MM.1S (cell line): ENCODE data around the gene FBXL17.

Source experiments
- DNase-seq: peaks from one replicate; pipeline ENCODE4 v3.0.0-alpha.2; 2015
- H2AFZ ChIP-seq: fragments of 300-600 bp; sonication (generic); 2 replicates; pipeline ENCODE4 v1.6.0; 2016; ENCODE audit warnings: antibody characterized with exemption, low read length
- H3F3A ChIP-seq: fragments of 300-600 bp; sonication (generic); 2 replicates; pipeline ENCODE4 v1.6.1; 2016; ENCODE audit warnings: mild to moderate bottlenecking, antibody characterized with exemption, low read length, moderate library complexity, mixed read lengths; ENCODE audit not compliant: insufficient read depth
- H3K27ac ChIP-seq: fragments of 300-600 bp; sonication (generic); 2 replicates; pipeline ENCODE4 v1.5.1; 2016; ENCODE audit warnings: mild to moderate bottlenecking, low read length
- H3K27me3 ChIP-seq: fragments of 300-600 bp; sonication (generic); replicated peaks from 2 replicates; pipeline ENCODE4 v1.6.0; 2016; ENCODE audit warnings: low read length; ENCODE audit not compliant: insufficient read depth
- H3K36me3 ChIP-seq: fragments of 300-600 bp; sonication (generic); replicated peaks from 2 replicates; pipeline ENCODE4 v1.6.1; 2016; ENCODE audit warnings: mild to moderate bottlenecking, low read length, mixed read lengths; ENCODE audit not compliant: insufficient read depth
- H3K4me1 ChIP-seq: fragments of 300-600 bp; sonication (generic); 2 replicates; pipeline ENCODE4 v1.6.1; 2016; ENCODE audit warnings: low read length, mixed read lengths
- H3K4me2 ChIP-seq: fragments of 300-600 bp; sonication (generic); 2 replicates; pipeline ENCODE4 v1.6.0; 2016; ENCODE audit warnings: low read depth, low read length
- H3K4me3 ChIP-seq: fragments of 300-600 bp; sonication (generic); 2 replicates; pipeline ENCODE4 v1.5.1; 2016; ENCODE audit warnings: low read length, mixed read lengths
- H3K79me2 ChIP-seq: fragments of 300-600 bp; sonication (generic); 2 replicates; pipeline ENCODE4 v1.6.1; 2016; ENCODE audit warnings: mixed run types, low read length, mixed read lengths
- H3K9ac ChIP-seq: fragments of 300-600 bp; sonication (generic); 2 replicates; pipeline ENCODE4 v1.6.1; 2016; ENCODE audit warnings: low read length, mixed read lengths
- H3K9me2 ChIP-seq: fragments of 300-600 bp; sonication (generic); replicated peaks from 2 replicates; pipeline ENCODE4 v1.6.1; 2016; ENCODE audit warnings: mild to moderate bottlenecking, low read length, mixed read lengths; ENCODE audit not compliant: insufficient read depth
- H3K9me3 ChIP-seq: fragments of 300-600 bp; sonication (generic); replicated peaks from 2 replicates; pipeline ENCODE4 v1.6.1; 2016; ENCODE audit warnings: mild to moderate bottlenecking, low read length, mixed read lengths; ENCODE audit not compliant: insufficient read depth
- H4K20me1 ChIP-seq: fragments of 300-600 bp; sonication (generic); 2 replicates; pipeline ENCODE4 v1.6.1; 2016; ENCODE audit warnings: mild to moderate bottlenecking, low read length, moderate library complexity, mixed read lengths; ENCODE audit not compliant: insufficient read depth
- EZH2 ChIP-seq: fragments of 300-600 bp; sonication (generic); optimal IDR thresholded peaks from 2 replicates; pipeline ENCODE3; 2017; ENCODE audit warnings: low read depth, mild to moderate bottlenecking, antibody characterized with exemption, low read length, mixed read lengths
- EZH2phosphoT487 ChIP-seq: fragments of 300-600 bp; sonication (generic); IDR thresholded peaks from 2 replicates; pipeline ENCODE4 v1.6.1; 2018; ENCODE audit warnings: antibody characterized with exemption, low read length
- TF ChIP-seq, protein P1 (sequence below): fragments of 300-600 bp; sonication (generic); IDR thresholded peaks from 2 replicates; pipeline ENCODE4 v1.5.1; 2016; ENCODE audit warnings: antibody characterized with exemption, low read length, mixed read lengths

Gene FBXL17

DNA sequence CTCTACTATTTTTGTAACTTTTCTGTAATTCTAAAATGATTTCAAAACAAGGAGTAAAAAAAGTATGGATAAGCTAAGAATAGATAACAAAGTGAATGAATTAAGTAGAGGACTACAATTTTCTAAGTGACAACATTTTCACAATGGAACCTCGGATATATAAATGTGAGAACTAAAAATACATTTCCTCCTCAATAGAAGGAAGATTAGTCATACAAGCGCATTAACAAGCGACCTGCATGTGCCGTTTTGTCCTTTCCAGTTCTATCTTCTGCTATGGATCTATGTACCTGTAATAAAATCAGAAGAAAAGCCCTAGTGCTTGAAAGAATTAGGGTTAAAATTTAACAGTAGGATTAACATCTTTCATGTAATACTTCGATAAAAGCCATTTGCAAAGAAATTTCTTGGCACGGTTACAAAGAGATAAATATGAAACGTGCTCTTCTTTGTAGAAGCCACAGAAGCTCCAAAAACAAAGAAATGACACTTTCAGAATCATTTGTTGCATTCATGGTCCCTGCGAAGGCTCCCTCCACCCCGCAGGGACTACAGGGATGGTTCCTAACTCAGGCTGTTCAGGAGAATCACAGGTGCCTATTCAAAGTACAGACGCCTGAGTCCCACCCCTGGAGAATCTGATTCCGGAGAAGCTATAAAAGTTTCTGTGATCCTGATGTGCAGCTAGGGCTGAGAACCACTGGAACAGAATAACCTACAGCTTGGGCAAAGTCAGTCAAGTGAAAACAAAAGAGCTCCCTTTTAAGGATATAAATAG, 494.5 kb downstream of the FBXL17 start:
- no peaks in the 10 kb centered on the region for H3K79me2 ChIP-seq
- H3K9me2 ChIP-seq: no peaks in the 10 kb centered on the region
- H3K9ac ChIP-seq: no peak overlapping the region
- H4K20me1 ChIP-seq: no peaks in the 10 kb centered on the region
- TF ChIP-seq EZH2 (no peak), EZH2phosphoT487 (no peak)
- TF ChIP-seq, protein P1, sequence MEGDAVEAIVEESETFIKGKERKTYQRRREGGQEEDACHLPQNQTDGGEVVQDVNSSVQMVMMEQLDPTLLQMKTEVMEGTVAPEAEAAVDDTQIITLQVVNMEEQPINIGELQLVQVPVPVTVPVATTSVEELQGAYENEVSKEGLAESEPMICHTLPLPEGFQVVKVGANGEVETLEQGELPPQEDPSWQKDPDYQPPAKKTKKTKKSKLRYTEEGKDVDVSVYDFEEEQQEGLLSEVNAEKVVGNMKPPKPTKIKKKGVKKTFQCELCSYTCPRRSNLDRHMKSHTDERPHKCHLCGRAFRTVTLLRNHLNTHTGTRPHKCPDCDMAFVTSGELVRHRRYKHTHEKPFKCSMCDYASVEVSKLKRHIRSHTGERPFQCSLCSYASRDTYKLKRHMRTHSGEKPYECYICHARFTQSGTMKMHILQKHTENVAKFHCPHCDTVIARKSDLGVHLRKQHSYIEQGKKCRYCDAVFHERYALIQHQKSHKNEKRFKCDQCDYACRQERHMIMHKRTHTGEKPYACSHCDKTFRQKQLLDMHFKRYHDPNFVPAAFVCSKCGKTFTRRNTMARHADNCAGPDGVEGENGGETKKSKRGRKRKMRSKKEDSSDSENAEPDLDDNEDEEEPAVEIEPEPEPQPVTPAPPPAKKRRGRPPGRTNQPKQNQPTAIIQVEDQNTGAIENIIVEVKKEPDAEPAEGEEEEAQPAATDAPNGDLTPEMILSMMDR: no peak
- H3F3A ChIP-seq: no peaks in the 10 kb centered on the region
- H2AFZ ChIP-seq: no peak overlapping the region
- H3K36me3 ChIP-seq: no peaks in the 10 kb centered on the region
- H3K4me2 ChIP-seq: no peak overlapping the region
- no peak overlapping the region for H3K27ac ChIP-seq
- no peaks in the 10 kb centered on the region for H3K9me3 ChIP-seq
- no peaks in the 10 kb centered on the region for H3K4me1 ChIP-seq
- H3K4me3 ChIP-seq: no peak overlapping the region
- no peaks in the 10 kb centered on the region for H3K27me3 ChIP-seq
- no peak for DNase-seq

DNA sequence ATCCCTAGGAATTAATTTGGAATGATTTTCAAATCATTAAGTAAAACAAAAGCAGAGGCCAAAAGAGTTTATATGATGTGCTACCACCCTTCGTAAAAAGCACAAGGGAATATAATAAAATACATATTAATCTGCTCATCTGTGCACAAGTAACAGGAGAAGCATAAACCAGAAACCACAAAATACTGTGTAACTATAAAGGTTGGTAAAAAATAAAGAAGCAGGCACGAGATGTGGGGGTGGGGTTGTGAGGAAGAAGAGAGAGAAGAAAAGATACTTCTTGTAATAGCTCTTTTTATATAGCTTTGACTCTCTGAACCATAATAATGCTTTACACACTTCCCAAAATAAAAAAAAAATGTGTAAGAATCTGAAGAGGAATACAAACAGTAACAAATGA, 496.3 kb downstream of the FBXL17 start:
- Histone ChIP-seq H2AFZ (no peak overlapping the region), H3K9ac (no peak overlapping the region), H3K4me3 (no peak overlapping the region), H3F3A (no peaks in the 10 kb centered on the region), H3K9me3 (no peaks in the 10 kb centered on the region), H3K36me3 (no peaks in the 10 kb centered on the region), H3K27me3 (no peaks in the 10 kb centered on the region), H3K27ac (no peak overlapping the region), H3K9me2 (no peaks in the 10 kb centered on the region), H4K20me1 (no peaks in the 10 kb centered on the region; the same call in 1 of the 2 replicates), H3K4me1 (no peaks in the 10 kb centered on the region), H3K4me2 (no peak overlapping the region), H3K79me2 (no peaks in the 10 kb centered on the region)
- no peak for DNase-seq
- TF ChIP-seq, protein P1: no peak
- TF ChIP-seq EZH2phosphoT487 (no peak), EZH2 (no peak)

DNA sequence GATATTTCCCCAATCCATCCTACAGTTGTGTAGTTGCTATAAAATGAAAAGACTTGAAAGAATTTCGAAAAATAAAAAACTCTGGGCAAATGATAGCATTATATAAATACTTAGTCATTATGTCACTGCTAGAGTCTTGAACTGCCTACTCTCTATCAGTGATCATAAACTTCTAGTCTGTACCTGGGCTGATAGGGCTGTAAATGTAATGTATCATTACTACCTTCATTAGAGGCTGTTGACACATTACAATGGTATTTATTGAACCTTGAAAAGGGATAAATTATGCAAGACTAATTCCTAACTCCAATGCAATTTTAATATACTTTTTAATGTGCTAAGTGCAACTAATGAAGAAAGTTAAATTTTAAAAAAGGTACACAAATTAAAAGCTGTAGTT, 497.0 kb downstream of the FBXL17 start:
- Histone ChIP-seq H3K4me2 (no peak overlapping the region), H4K20me1 (no peaks in the 10 kb centered on the region; the same call in 1 of the 2 replicates), H3K36me3 (no peaks in the 10 kb centered on the region), H3K4me1 (no peaks in the 10 kb centered on the region), H3K4me3 (no peak overlapping the region), H3K9me3 (no peaks in the 10 kb centered on the region), H3K9me2 (no peaks in the 10 kb centered on the region), H3K9ac (no peak overlapping the region), H3F3A (no peaks in the 10 kb centered on the region), H3K27me3 (no peaks in the 10 kb centered on the region), H3K79me2 (no peaks in the 10 kb centered on the region), H2AFZ (no peak overlapping the region), H3K27ac (no peak overlapping the region)
- DNase-seq: no peak
- TF ChIP-seq EZH2phosphoT487 (no peak), EZH2 (no peak)
- TF ChIP-seq, protein P1: no peak
